GM20000 (cell line): ENCODE measurements around the gene INPP5K.
"Not testable (repeated sequence)": the region's sequence is repeated elsewhere in the genome, so short reads cannot be mapped to it uniquely, and the experiment has no call there.

Experiments used
- DNase-seq: peaks from one replicate; pipeline ENCODE4 v3.0.0; 2012; ENCODE audit warnings: low spot score
- TF ChIP-seq, protein P1 (sequence below): IDR thresholded peaks from 2 replicates; pipeline ENCODE4 v1.5.1; 2012; ENCODE audit warnings: mild to moderate bottlenecking, control low read depth; ENCODE audit errors: extremely low read depth, missing control alignments

INPP5K gene

DNA sequence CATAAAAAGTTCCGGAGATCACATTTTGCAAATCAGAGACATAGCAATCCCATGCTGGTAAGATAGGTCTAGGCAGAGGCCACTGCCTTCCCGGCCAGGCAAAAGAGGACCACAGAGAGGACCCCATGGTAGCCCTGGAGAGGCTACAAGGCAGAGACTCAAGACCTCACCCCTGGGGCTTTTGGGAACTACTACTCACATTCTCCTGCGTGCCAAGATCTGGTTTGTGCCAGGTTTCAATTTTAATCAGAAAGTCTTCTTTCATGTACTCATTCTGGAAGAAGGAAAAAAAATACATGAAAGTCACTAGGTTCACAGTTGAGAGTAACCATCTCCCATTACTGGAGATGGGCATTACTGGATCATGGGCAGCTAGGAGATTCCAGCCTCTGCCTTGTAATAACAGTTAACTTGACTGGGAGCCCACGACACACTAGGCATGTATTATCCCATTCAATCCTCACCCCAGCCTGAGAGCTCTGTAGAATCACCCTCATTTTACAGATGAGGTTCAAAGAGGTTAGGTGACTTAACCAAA is 25.0 kb upstream of the INPP5K start:
- DNase-seq: no peak
- TF ChIP-seq, protein P1, sequence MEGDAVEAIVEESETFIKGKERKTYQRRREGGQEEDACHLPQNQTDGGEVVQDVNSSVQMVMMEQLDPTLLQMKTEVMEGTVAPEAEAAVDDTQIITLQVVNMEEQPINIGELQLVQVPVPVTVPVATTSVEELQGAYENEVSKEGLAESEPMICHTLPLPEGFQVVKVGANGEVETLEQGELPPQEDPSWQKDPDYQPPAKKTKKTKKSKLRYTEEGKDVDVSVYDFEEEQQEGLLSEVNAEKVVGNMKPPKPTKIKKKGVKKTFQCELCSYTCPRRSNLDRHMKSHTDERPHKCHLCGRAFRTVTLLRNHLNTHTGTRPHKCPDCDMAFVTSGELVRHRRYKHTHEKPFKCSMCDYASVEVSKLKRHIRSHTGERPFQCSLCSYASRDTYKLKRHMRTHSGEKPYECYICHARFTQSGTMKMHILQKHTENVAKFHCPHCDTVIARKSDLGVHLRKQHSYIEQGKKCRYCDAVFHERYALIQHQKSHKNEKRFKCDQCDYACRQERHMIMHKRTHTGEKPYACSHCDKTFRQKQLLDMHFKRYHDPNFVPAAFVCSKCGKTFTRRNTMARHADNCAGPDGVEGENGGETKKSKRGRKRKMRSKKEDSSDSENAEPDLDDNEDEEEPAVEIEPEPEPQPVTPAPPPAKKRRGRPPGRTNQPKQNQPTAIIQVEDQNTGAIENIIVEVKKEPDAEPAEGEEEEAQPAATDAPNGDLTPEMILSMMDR: no peak

DNA sequence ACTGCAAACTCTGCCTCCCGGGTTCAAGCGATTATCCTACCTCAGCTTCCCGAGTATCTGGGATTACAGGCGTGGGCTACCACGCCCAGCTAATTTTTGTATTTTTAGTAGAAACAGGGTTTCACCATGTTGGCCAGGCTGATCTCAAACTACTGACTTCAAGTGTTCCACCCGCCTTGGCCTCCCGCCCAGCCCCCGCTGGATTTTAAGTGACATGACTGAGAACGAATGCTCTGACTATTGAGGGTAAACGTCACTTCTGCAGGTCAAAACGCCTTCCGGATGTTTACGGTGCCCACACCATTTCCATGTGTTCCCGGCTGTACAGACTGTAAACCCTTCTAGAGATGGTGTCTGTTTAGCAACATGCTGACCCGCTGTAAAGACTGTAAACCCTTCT is 23.4 kb upstream of the INPP5K start:
- TF ChIP-seq, protein P1: no peak
- DNase-seq: no peak

DNA sequence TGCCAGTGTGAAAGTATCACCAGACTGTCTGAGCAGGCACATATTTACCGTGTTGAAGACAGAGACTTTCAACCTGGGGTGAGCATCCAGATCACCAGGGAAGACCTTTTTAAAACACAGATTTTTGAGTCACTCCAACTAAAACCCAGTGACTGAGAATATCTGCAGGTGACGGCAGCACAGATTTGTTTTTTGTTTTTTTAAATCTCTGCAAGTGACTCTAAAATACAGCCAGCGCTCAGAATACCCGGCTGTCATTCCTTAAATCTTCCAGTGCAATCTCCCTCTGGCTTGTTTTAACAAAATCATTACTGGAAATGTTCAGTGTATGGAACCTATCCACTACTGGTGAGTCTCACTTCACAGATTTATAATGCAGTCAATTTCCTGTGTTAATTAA is 19.3 kb upstream of the INPP5K start:
- TF ChIP-seq, protein P1: no peak
- no peak for DNase-seq

DNA sequence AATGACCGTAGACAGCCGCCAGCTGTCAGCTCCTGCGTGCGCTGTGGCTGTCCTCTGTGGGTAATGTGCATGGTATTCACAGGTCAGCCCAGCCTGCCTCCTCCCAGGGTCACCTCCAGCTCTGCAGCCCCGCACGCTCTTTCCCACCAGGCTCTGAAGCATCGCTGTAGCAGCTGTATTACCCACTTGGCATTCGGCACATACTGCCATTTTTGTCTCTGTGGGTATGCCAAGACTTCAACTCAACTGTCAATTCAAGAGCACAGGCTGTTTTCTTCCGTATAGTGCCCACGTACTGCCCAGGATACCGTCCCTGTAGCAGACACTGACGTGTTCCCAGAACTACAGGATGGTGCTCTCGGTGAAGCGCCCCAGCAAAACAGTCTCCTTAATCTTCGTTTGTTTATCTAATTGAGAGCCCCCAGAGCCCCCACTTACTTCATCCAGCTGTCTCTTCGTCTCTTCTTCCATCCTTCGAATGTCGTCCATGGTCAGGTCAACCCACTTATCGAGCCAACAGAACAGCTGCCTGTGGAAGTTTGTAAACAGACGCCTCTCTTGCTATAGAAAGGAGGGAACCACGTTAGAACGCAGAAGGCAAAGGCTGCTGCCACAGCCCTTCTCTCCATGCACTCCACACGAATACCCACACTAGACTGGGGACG is 17.4 kb upstream of the INPP5K start:
- DNase-seq: no peak
- TF ChIP-seq, protein P1: no peak

DNA sequence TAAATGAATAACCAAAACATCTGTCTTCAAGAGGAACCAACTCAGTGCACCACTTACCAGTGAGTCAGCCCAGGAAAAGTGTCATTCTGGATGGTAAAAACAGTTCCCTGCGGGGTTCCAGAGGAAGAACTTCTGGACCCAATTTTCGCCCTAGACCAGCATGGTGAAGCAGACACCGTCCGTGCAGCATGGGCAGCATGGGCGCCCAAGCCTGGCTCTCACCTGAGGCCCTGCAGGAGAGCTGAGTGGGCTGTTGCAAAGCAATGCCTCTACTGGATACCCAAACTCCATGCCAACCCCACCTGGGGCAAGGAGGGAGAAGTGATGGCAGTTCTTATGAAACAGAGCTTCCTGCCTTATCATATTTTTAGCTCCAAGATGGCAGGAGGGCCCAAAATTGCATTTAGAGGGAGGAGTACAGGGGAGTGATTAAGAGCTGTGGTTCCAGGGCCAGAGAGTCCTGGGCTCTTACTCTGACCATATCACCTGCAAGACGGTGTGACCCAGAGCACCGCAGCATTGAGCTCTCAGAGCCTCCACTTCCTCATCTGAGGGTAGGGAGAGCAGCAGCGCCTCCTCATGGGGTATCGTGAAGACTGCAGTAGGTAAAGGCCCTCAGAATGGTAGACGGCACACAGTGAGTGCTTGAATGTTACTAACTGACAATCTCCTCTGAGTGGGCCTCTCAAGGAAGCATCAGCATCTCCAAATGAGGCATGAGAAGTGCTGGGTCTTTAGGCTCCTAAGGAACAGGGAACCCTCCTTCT is 16.6 kb upstream of the INPP5K start:
- TF ChIP-seq, protein P1: no peak
- DNase-seq: no peak

DNA sequence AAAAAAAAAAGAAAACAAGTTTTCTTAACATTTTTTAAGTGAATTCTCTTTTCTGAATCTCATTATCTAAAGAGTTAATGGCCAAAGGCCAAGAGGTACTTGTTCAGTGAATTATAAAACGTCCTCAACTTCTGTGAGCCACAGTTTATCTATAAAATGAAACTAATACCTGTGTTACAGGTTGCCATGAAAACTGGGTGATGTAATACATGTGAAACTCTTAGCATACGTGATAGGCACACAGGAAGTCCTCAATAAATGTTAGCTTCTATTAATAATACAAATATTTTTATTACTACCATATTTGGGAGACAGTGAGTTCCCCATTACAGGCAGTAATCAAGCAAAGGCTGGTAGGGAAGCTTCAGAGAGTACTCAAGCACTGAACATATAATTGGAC is 13.5 kb upstream of the INPP5K start:
- no peak for DNase-seq
- TF ChIP-seq, protein P1: no peak

DNA sequence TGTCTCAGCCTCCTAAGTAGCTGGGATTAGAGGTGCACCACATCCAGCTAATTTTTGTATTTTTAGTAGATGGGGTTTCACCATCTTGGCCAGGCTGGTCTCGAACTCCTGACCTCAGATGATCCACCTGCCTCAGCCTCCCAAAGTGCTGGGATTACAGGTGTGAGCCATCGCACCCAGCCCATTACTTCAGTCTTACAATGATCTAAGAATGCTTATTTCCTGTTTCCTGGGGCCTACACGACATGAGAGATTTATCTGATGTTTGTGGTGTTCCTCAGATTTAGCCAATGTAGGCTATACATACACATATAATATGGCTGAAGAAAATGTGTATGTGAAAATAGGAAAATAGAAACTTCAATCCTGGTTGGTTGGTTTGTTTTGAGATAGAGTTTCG is 10.5 kb upstream of the INPP5K start:
- DNase-seq: not testable (repeated sequence)
